Measurements from ENCODE around the gene GLYR1.

GLYR1 gene

GRCh38 chr16:4882000-4882632, 35.0 kb upstream of the GLYR1 start:
- POLR2A ChIA-PET = no interaction called here
- TF ChIP-seq PKNOX1 (IDR thresholded peaks at IDR 0.05) (no peak), BHLHE40 (IDR thresholded peaks at IDR 0.05; ENCODE audit: borderline replicate concordance) (no peak), ZNF384 (IDR thresholded peaks at IDR 0.05) (no peak), LEF1 (IDR thresholded peaks at IDR 0.05; ENCODE audit: borderline replicate concordance) (no peak), ELF4 (IDR thresholded peaks at IDR 0.05) (no peak), FOXM1 (IDR thresholded peaks at IDR 0.05; ENCODE audit: borderline replicate concordance) (no peak), CTBP1 (IDR thresholded peaks at IDR 0.05; ENCODE audit: borderline replicate concordance) (no peak), ARNT (IDR thresholded peaks at IDR 0.05) (no peak), SP1 (IDR thresholded peaks at IDR 0.05) (no peak), NFRKB (IDR thresholded peaks at IDR 0.05) (no peak), FOXA1 (IDR thresholded peaks at IDR 0.05) (no peak), HDGF (IDR thresholded peaks at IDR 0.05; ENCODE audit: borderline replicate concordance) (no peak), L3MBTL2 (conservative IDR thresholded peaks at IDR 0.05) (no peak), TARDBP (IDR thresholded peaks at IDR 0.05) (no peak), SUZ12 (IDR thresholded peaks at IDR 0.05) (no peak)
- DNase-seq (ENCODE audit: extremely low spot score) = no peak
- CTCF ChIA-PET = no interaction called here

GRCh38 chr16:4880006-4880580, 33.0 kb upstream of the GLYR1 start:
- TF ChIP-seq CTBP1 (IDR thresholded peaks at IDR 0.05; ENCODE audit: borderline replicate concordance) (no peak), L3MBTL2 (conservative IDR thresholded peaks at IDR 0.05) (no peak)
- DNase-seq (ENCODE audit: extremely low spot score) = no peak
- CTCF ChIA-PET = no interaction called here
- POLR2A ChIA-PET = no interaction called here

GRCh38 chr16:4879049-4879448, 32.0 kb upstream of the GLYR1 start:
- no peak for DNase-seq (ENCODE audit: extremely low spot score)
- ChIA-PET CTCF (interaction anchor here (0.6 kb wide), 1 partner anchor 81 kb away, joined by 5 read pairs; no protein-coding TSS in a partner anchor), POLR2A (no interaction called here)
- no peak for TF ChIP-seq LEF1 (IDR thresholded peaks at IDR 0.05; ENCODE audit: borderline replicate concordance)
- TF ChIP-seq FOXK2 (IDR thresholded peaks at IDR 0.05) = no peak
- no peak for TF ChIP-seq FOXM1 (IDR thresholded peaks at IDR 0.05; ENCODE audit: borderline replicate concordance)
- no peak for TF ChIP-seq ARNT (IDR thresholded peaks at IDR 0.05)
- no peak for TF ChIP-seq NFRKB (IDR thresholded peaks at IDR 0.05)
- TF ChIP-seq HDGF (IDR thresholded peaks at IDR 0.05; ENCODE audit: borderline replicate concordance) = no peak
- no peak for TF ChIP-seq L3MBTL2 (conservative IDR thresholded peaks at IDR 0.05)
- TF ChIP-seq SUZ12 (IDR thresholded peaks at IDR 0.05) = no peak
- no peak for TF ChIP-seq PKNOX1 (IDR thresholded peaks at IDR 0.05)
- TF ChIP-seq CTBP1 (IDR thresholded peaks at IDR 0.05; ENCODE audit: borderline replicate concordance) = no peak
- TF ChIP-seq ELF4 (IDR thresholded peaks at IDR 0.05) = no peak
- no peak for TF ChIP-seq TARDBP (IDR thresholded peaks at IDR 0.05)
- no peak for TF ChIP-seq SP1 (IDR thresholded peaks at IDR 0.05)
- no peak for TF ChIP-seq FOXA1 (IDR thresholded peaks at IDR 0.05)
- no peak for TF ChIP-seq BHLHE40 (IDR thresholded peaks at IDR 0.05; ENCODE audit: borderline replicate concordance)
- TF ChIP-seq ZNF384 (IDR thresholded peaks at IDR 0.05) = no peak

GRCh38 chr16:4877380-4877685, 30.2 kb upstream of the GLYR1 start:
- CTCF ChIA-PET = no interaction called here
- TF ChIP-seq PKNOX1 (IDR thresholded peaks at IDR 0.05) (no peak), FOXA1 (IDR thresholded peaks at IDR 0.05) (no peak), FOXM1 (IDR thresholded peaks at IDR 0.05; ENCODE audit: borderline replicate concordance) (no peak), CTBP1 (IDR thresholded peaks at IDR 0.05; ENCODE audit: borderline replicate concordance) (no peak), LEF1 (IDR thresholded peaks at IDR 0.05; ENCODE audit: borderline replicate concordance) (no peak), BHLHE40 (IDR thresholded peaks at IDR 0.05; ENCODE audit: borderline replicate concordance) (no peak)
- POLR2A ChIA-PET = no interaction called here
- DNase-seq (ENCODE audit: extremely low spot score) = no peak

GRCh38 chr16:4876646-4877379, 29.7 kb upstream of the GLYR1 start:
- ChIA-PET CTCF (no interaction called here), POLR2A (no interaction called here)
- TF ChIP-seq ARNT (IDR thresholded peaks at IDR 0.05) (no peak), TARDBP (IDR thresholded peaks at IDR 0.05) (no peak), FOXM1 (IDR thresholded peaks at IDR 0.05; ENCODE audit: borderline replicate concordance) (no peak), FOXK2 (IDR thresholded peaks at IDR 0.05) (no peak), ZNF384 (IDR thresholded peaks at IDR 0.05) (no peak), PKNOX1 (IDR thresholded peaks at IDR 0.05) (no peak), ELF4 (IDR thresholded peaks at IDR 0.05) (no peak)
- DNase-seq (ENCODE audit: extremely low spot score) = no peak

- ChIA-PET POLR2A (no interaction called here), CTCF (no interaction called here)
- no peak for TF ChIP-seq ARNT (IDR thresholded peaks at IDR 0.05)
- TF ChIP-seq ZNF384 (IDR thresholded peaks at IDR 0.05) = no peak
- no peak for TF ChIP-seq L3MBTL2 (conservative IDR thresholded peaks at IDR 0.05)
- no peak for TF ChIP-seq ELF4 (IDR thresholded peaks at IDR 0.05)
- no peak for TF ChIP-seq TARDBP (IDR thresholded peaks at IDR 0.05)
- no peak for TF ChIP-seq SUZ12 (IDR thresholded peaks at IDR 0.05)
- TF ChIP-seq SP1 (IDR thresholded peaks at IDR 0.05) = no peak
- no peak for DNase-seq (ENCODE audit: extremely low spot score)
Observed at GRCh38 chr16:4874666-4875065, 27.6 kb upstream of the GLYR1 start.

Measured in HEK293T (cell line).